ENCODE data around the gene CYP2D6. TPM values are rescaled to one million over a fixed set of nuclear protein-coding genes. Genes with fewer than 3 reads are reported as not detected.
"Not testable (repeated sequence)": the region's sequence is repeated elsewhere in the genome, so short reads cannot be mapped to it uniquely, and the experiment has no call there.

Gene CYP2D6
- total RNA-seq, 1 experiment from 2014 or later = 0.55 TPM

- Histone ChIP-seq H3K4me2 (ENCODE audit: low read length) (no peak overlapping the region), H2AFZ (ENCODE audit: low read length) (no peak overlapping the region), H3K4me3 (ENCODE audit: low read length) (no peak overlapping the region), H3K36me3 (ENCODE audit: low read depth, low read length) (no peaks in the 10 kb centered on the region), H3K9me3 (ENCODE audit: low read length) (no peaks in the 10 kb centered on the region), H3K27ac (ENCODE audit: low read length) (no peak overlapping the region), H4K20me1 (ENCODE audit: low read length) (no peaks in the 10 kb centered on the region), H3K9me2 (replicated peaks; ENCODE audit: low read length) (no peaks in the 10 kb centered on the region), H3F3A (ENCODE audit: low read length, unreplicated experiment) (no peaks in the 10 kb centered on the region), H3K27me3 (ENCODE audit: low read length) (no peaks in the 10 kb centered on the region), H3K9ac (ENCODE audit: low read length) (no peak overlapping the region), H3K4me1 (ENCODE audit: insufficient read depth, low read length) (no peaks in the 10 kb centered on the region), H3K79me2 (ENCODE audit: low read length) (no peaks in the 10 kb centered on the region)
- POLR2A ChIA-PET (ENCODE audit: unreplicated experiment) = no interaction called here
- no TSS peak for BruUV-seq (replicated peaks)
- no peak for DNase-seq
- ATAC-seq = no peak
- no peak for TF ChIP-seq EZH2phosphoT487 (IDR thresholded peaks at IDR 0.05; ENCODE audit: borderline replicate concordance, low read length)
- no peak for TF ChIP-seq EZH2 (IDR thresholded peaks at IDR 0.05; ENCODE audit: low read length, unreplicated experiment)
- no peak for TF ChIP-seq CTCF (conservative IDR thresholded peaks at IDR 0.05; ENCODE audit: low read depth, low read length)
- CTCF ChIA-PET = no interaction called here
- intact Hi-C loops (cut with micrococcal nuclease) = no loop called here
These were observed 3.0 kb downstream of the CYP2D6 start for GRCh38 chr22:42127606-42128005.

- H3K9me2 ChIP-seq (replicated peaks; ENCODE audit: low read length); intact Hi-C loops (cut with micrococcal nuclease); H3K27ac ChIP-seq (ENCODE audit: low read length); BruUV-seq (replicated peaks); H3K9ac ChIP-seq (ENCODE audit: low read length); DNase-seq; H4K20me1 ChIP-seq (ENCODE audit: low read length); H3K79me2 ChIP-seq (ENCODE audit: low read length); H3K27me3 ChIP-seq (ENCODE audit: low read length); POLR2A ChIA-PET (ENCODE audit: unreplicated experiment); H3K36me3 ChIP-seq (ENCODE audit: low read depth, low read length); H2AFZ ChIP-seq (ENCODE audit: low read length); H3K4me2 ChIP-seq (ENCODE audit: low read length); CTCF ChIA-PET; H3K4me3 ChIP-seq (ENCODE audit: low read length); H3K4me1 ChIP-seq (ENCODE audit: insufficient read depth, low read length); ATAC-seq; H3K9me3 ChIP-seq (ENCODE audit: low read length); H3F3A ChIP-seq (ENCODE audit: low read length, unreplicated experiment): not testable (repeated sequence)
These were observed 7.1 kb downstream of the CYP2D6 start for GRCh38 chr22:42123529-42123928.

- BruUV-seq (replicated peaks); intact Hi-C loops (cut with micrococcal nuclease); CTCF ChIA-PET: not testable (repeated sequence)
These were observed 10.2 kb downstream of the CYP2D6 start for GRCh38 chr22:42120231-42121021.

More at GRCh38 chr22:42120231-42121021, 10.2 kb downstream of the CYP2D6 start:
- H3K36me3 ChIP-seq (ENCODE audit: low read depth, low read length); DNase-seq; H4K20me1 ChIP-seq (ENCODE audit: low read length); H3K4me2 ChIP-seq (ENCODE audit: low read length); H3K27me3 ChIP-seq (ENCODE audit: low read length); ATAC-seq; H3K9ac ChIP-seq (ENCODE audit: low read length); H2AFZ ChIP-seq (ENCODE audit: low read length); H3K4me1 ChIP-seq (ENCODE audit: insufficient read depth, low read length); H3K79me2 ChIP-seq (ENCODE audit: low read length); H3K9me2 ChIP-seq (replicated peaks; ENCODE audit: low read length); H3F3A ChIP-seq (ENCODE audit: low read length, unreplicated experiment); H3K4me3 ChIP-seq (ENCODE audit: low read length); H3K9me3 ChIP-seq (ENCODE audit: low read length); POLR2A ChIA-PET (ENCODE audit: unreplicated experiment); H3K27ac ChIP-seq (ENCODE audit: low read length): not testable (repeated sequence)
